ENCODE results near the gene ARMC3. TPM values are rescaled to one million over a fixed set of nuclear protein-coding genes. Genes with fewer than 3 reads are reported as not detected.
"Not testable (repeated sequence)": the region's sequence is repeated elsewhere in the genome, so short reads cannot be mapped to it uniquely, and the experiment has no call there.

Gene ARMC3
- total and polyA plus RNA-seq, 9 donors, result 0.04 to 0.56 (median 0.22) TPM; not detected in 3

DNA sequence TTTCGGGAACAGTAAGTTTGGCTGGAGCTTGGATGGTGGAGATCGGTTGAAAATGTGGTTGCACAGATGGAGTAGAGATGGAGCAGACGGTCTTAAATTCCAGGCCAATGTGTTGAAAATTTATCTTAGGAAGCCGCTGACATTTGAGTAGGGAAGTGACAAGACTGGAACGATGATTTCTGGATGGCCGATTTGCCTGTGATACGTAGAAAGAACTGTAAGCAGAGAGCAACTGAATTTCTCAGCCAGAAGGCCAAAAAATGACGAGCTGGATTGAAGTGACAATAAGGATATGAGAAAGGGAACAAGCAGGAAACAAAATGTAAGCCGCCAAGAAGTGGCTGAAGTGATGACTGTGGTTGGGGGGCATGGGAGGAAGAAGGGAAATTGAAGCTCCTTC lies 687 bp upstream of the ARMC3 start:
- Histone ChIP-seq H3K9me3 (replicated peaks; ENCODE audit: control insufficient read depth, low read depth, low read length) (no peaks in the 10 kb centered on the region), H3K27me3 (ENCODE audit: control insufficient read depth, insufficient read depth, low read length) (peaks cover 7% of the 10 kb centered on the region), H3K36me3 (ENCODE audit: control insufficient read depth, insufficient read depth, low read length) (no peaks in the 10 kb centered on the region), H3K27ac (ENCODE audit: low read length) (no peak overlapping the region), H3K4me3 (ENCODE audit: low read length) (no peak overlapping the region), H3K4me1 (ENCODE audit: control insufficient read depth, insufficient read depth, low read length) (peaks cover 4% of the 10 kb centered on the region)
- 84% methylated on average over 9 of the region's 9 CpGs for WGBS (ENCODE audit: insufficient coverage)
- no peak for DNase-seq

DNA sequence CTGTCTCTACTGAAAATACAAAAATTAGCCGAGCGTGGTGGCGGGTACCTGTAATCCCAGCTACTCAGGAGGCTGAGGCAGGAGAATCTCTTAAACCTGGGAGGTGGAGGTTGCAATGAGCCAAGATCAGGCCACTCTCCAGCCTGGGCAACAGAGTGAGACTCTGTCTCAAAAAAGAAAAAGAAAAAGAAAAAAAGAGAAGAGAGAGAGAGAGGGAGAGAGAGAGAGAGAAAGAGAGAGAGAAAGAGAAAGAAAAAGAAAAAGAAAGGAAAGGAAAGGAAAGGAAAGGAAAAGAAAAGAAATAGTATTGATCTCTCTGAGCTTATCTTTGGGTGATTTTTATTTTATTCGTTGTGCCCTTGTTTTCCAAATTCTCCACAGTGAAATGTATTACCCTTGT lies 1.2 kb downstream of the ARMC3 start:
- WGBS (ENCODE audit: insufficient coverage), result 100% methylated on average over 3 of the region's 4 CpGs
- H3K4me3 ChIP-seq (ENCODE audit: low read length); H3K36me3 ChIP-seq (ENCODE audit: control insufficient read depth, insufficient read depth, low read length); H3K27ac ChIP-seq (ENCODE audit: low read length); H3K9me3 ChIP-seq (replicated peaks; ENCODE audit: control insufficient read depth, low read depth, low read length); DNase-seq; H3K27me3 ChIP-seq (ENCODE audit: control insufficient read depth, insufficient read depth, low read length); H3K4me1 ChIP-seq (ENCODE audit: control insufficient read depth, insufficient read depth, low read length): not testable (repeated sequence)

DNA sequence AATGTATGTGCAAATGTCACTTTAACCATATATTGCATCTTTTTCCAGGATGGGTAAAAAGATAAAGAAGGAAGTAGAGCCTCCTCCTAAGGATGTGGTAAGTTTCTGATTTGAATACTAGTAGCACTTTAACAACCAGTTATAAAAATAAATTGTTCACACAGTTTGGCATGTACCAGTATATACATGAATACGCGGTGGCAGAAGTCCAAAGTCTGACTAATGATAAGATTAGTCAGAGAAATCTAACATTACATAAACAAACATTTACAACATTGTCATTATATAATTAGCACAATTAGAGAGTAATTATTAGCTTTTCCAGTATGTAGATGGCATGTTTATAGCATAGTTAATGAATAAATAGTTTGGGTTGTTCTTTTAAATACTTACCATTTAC lies 4.1 kb downstream of the ARMC3 start:
- Histone ChIP-seq H3K27me3 (ENCODE audit: control insufficient read depth, insufficient read depth, low read length) (peaks cover 7% of the 10 kb centered on the region), H3K4me3 (ENCODE audit: low read length) (no peak overlapping the region), H3K27ac (ENCODE audit: low read length) (no peak overlapping the region), H3K36me3 (ENCODE audit: control insufficient read depth, insufficient read depth, low read length) (no peaks in the 10 kb centered on the region), H3K9me3 (replicated peaks; ENCODE audit: control insufficient read depth, low read depth, low read length) (no peaks in the 10 kb centered on the region), H3K4me1 (ENCODE audit: control insufficient read depth, insufficient read depth, low read length) (peaks cover 4% of the 10 kb centered on the region)
- DNase-seq, result no peak
- no CpG with 5 or more reads among the region's 2 CpGs for WGBS (ENCODE audit: insufficient coverage)

DNA sequence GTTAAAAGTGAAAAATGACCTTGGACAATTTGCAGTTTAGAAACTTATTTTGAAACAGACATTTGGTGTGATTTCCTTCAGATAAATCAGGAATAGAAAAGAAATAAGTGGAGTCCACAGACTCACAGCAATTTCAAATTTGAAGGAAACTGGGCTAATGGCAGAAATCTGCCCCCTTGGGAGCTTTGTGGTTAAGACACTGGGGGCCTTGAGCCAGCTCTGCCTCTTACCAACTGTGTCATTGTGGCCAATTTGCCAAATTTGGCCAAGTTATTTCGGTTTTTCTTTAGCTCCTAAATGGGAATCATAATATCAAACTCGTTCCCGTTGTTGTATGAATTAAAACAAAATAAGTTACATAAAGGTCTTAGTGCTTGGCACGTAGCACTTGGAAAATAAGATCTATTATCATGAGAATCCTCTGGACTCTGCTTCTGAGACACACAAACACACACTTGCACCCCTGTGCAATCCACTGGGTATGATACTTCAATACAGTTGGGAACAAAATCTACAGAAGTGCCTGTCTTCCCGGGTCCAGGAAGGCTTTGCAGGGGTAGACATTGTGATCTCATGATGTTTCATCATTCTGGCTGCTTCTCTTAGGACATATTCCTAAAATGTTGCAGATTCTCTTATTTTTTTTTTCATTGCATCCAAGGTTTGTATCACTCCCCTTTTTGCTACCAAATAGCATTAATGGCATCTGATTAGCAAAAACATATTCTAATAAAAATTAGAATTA lies 4.9 kb downstream of the ARMC3 start:
- H3K9me3 ChIP-seq (replicated peaks; ENCODE audit: control insufficient read depth, low read depth, low read length), result no peaks in the 10 kb centered on the region
- no peak overlapping the region for H3K4me3 ChIP-seq (ENCODE audit: low read length)
- H3K27me3 ChIP-seq (ENCODE audit: control insufficient read depth, insufficient read depth, low read length), result peaks cover 4% of the 10 kb centered on the region
- no CpG with 5 or more reads among the region's 5 CpGs for WGBS (ENCODE audit: insufficient coverage)
- no peak overlapping the region for H3K27ac ChIP-seq (ENCODE audit: low read length)
- no peak for DNase-seq
- H3K4me1 ChIP-seq (ENCODE audit: control insufficient read depth, insufficient read depth, low read length), result peaks cover 4% of the 10 kb centered on the region
- no peaks in the 10 kb centered on the region for H3K36me3 ChIP-seq (ENCODE audit: control insufficient read depth, insufficient read depth, low read length)

DNA sequence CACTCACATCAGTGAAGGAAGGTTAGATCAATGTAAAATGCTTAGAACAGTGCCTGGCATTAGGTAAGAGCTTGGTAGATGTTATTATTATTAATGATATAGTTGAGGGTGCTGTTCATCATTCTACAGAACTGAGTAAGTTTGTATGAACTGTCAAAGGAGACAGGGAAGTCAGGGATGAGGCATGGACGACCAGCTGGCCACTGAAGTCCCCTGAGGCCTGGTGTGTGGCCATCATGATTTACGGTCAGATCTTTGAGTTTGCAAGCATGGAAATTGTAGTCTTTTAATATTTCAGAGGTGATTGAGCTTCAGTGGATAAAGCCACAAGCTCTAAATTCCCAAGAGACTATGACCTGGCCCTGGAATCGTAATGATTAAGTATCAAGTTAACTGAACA lies 6.9 kb downstream of the ARMC3 start:
- WGBS (ENCODE audit: insufficient coverage), result 51% methylated on average over 3 of the region's 3 CpGs
- H3K4me1 ChIP-seq (ENCODE audit: control insufficient read depth, insufficient read depth, low read length), result no peaks in the 10 kb centered on the region
- no peaks in the 10 kb centered on the region for H3K9me3 ChIP-seq (replicated peaks; ENCODE audit: control insufficient read depth, low read depth, low read length)
- no peaks in the 10 kb centered on the region for H3K27me3 ChIP-seq (ENCODE audit: control insufficient read depth, insufficient read depth, low read length)
- no peaks in the 10 kb centered on the region for H3K36me3 ChIP-seq (ENCODE audit: control insufficient read depth, insufficient read depth, low read length)
- no peak for DNase-seq
- H3K4me3 ChIP-seq (ENCODE audit: low read length), result no peak overlapping the region
- no peak overlapping the region for H3K27ac ChIP-seq (ENCODE audit: low read length)

DNA sequence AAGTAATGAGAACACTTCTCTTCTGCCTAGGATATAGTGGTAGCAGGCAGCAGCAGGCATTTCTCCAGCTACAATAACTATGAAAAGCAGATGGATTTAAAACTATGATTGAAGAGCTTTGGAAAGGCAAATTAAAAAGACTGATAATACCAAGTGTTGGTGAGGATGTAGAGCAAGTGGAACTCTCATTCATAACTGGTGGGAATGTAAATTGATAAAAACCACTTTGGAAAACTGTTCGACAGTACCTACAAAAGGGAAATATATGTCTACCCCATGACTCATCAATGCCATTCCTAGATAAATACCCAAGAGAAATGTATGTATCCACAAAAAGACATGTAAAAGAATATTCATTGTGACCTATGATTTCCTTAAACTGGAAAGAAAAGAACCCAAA lies 14.6 kb downstream of the ARMC3 start:
- H3K27me3 ChIP-seq (ENCODE audit: control insufficient read depth, insufficient read depth, low read length), result no peaks in the 10 kb centered on the region
- no peak overlapping the region for H3K4me3 ChIP-seq (ENCODE audit: low read length)
- H3K27ac ChIP-seq (ENCODE audit: low read length), result no peak overlapping the region
- H3K4me1 ChIP-seq (ENCODE audit: control insufficient read depth, insufficient read depth, low read length), result no peaks in the 10 kb centered on the region
- H3K9me3 ChIP-seq (replicated peaks; ENCODE audit: control insufficient read depth, low read depth, low read length), result no peaks in the 10 kb centered on the region
- DNase-seq, result no peak
- H3K36me3 ChIP-seq (ENCODE audit: control insufficient read depth, insufficient read depth, low read length), result no peaks in the 10 kb centered on the region
- WGBS (ENCODE audit: insufficient coverage), result no CpG with 5 or more reads among the region's 1 CpG

DNA sequence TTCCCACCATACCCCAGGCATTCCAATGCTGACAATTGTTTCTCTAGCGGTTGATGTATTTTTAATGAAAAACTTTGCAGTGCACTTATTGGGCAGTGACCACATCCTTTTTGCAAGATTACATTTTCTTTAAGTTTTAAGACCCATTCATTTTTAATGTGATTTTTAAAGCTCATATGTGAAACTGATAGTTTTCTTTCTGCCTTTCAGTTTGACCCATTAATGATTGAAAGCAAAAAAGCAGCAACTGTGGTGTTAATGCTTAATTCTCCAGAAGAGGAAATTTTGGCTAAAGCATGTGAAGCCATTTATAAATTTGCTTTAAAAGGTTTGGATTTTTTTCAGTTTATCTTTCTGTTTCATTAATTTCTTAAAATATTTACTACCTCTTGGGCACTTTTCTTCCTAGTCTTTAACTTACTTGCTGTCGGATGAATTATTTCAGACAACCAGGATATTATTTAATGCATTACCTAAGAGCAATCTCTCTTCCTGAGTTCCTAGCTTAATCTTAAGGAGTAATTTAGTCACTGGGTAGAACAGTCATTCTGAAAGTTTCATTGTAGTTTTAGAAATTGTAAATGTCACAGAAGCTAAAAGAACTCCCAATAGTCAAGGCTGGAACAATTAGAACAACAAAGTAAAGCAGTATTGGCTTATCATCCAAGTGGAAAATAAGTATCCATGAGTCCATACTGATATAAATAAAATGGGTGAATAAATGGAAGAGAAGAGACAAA lies 18.3 kb downstream of the ARMC3 start:
- H3K4me3 ChIP-seq (ENCODE audit: low read length), result no peak overlapping the region
- peaks cover 2% of the 10 kb centered on the region for H3K9me3 ChIP-seq (replicated peaks; ENCODE audit: control insufficient read depth, low read depth, low read length)
- no peak overlapping the region for H3K27ac ChIP-seq (ENCODE audit: low read length)
- no peaks in the 10 kb centered on the region for H3K27me3 ChIP-seq (ENCODE audit: control insufficient read depth, insufficient read depth, low read length)
- no CpG with 5 or more reads among the region's 2 CpGs for WGBS (ENCODE audit: insufficient coverage)
- H3K36me3 ChIP-seq (ENCODE audit: control insufficient read depth, insufficient read depth, low read length), result no peaks in the 10 kb centered on the region
- DNase-seq, result no peak
- H3K4me1 ChIP-seq (ENCODE audit: control insufficient read depth, insufficient read depth, low read length), result no peaks in the 10 kb centered on the region

DNA sequence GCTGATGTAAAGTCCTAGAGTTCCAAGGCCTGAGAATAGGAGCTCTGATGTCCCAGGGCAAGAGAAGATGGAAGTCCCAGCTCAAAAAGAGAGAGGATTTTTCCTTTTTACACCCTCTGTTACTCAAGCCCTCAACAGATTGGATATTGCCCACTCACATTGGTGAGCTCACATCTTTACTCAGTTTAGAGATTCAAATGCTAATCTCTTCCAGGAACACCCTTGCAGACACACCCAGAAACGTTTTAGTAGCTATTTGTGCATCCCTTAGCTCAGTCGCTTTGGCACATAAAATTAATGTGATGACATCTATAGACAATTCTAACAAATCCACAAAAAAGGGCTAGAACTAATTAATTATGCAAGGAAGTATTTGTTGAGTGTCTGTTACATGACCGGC lies 27.1 kb downstream of the ARMC3 start:
- Histone ChIP-seq H3K36me3 (ENCODE audit: control insufficient read depth, insufficient read depth, low read length) (no peaks in the 10 kb centered on the region), H3K4me1 (ENCODE audit: control insufficient read depth, insufficient read depth, low read length) (no peaks in the 10 kb centered on the region), H3K4me3 (ENCODE audit: low read length) (no peak overlapping the region), H3K27ac (ENCODE audit: low read length) (no peak overlapping the region), H3K27me3 (ENCODE audit: control insufficient read depth, insufficient read depth, low read length) (no peaks in the 10 kb centered on the region), H3K9me3 (replicated peaks; ENCODE audit: control insufficient read depth, low read depth, low read length) (peaks cover 4% of the 10 kb centered on the region)
- 90% methylated on average over 1 of the region's 3 CpGs for WGBS (ENCODE audit: insufficient coverage)
- no peak for DNase-seq

DNA sequence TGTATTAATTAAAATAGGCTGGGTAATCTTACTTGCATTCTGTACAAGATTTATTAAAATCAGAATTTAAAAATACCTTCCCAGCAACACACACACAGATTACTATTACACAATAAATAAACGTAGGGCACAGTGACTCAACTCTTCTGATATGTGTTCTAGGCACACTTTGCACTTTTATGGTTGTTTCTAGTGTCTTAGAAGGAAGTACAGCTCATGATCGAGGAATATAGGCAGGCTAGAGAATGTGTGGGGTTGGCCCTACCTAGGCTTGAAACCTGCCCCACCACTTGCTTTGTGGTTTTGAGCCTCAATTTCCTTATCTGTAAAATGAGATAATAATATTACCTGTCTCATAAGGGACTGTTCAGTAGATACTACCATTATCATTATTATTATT lies 30.5 kb downstream of the ARMC3 start:
- no peak for DNase-seq
- Histone ChIP-seq H3K4me1 (ENCODE audit: control insufficient read depth, insufficient read depth, low read length) (no peaks in the 10 kb centered on the region), H3K27me3 (ENCODE audit: control insufficient read depth, insufficient read depth, low read length) (no peaks in the 10 kb centered on the region), H3K36me3 (ENCODE audit: control insufficient read depth, insufficient read depth, low read length) (no peaks in the 10 kb centered on the region), H3K9me3 (replicated peaks; ENCODE audit: control insufficient read depth, low read depth, low read length) (no peaks in the 10 kb centered on the region), H3K27ac (ENCODE audit: low read length) (no peak overlapping the region), H3K4me3 (ENCODE audit: low read length) (no peak overlapping the region)
- WGBS (ENCODE audit: insufficient coverage), result no CpG with 5 or more reads among the region's 2 CpGs

DNA sequence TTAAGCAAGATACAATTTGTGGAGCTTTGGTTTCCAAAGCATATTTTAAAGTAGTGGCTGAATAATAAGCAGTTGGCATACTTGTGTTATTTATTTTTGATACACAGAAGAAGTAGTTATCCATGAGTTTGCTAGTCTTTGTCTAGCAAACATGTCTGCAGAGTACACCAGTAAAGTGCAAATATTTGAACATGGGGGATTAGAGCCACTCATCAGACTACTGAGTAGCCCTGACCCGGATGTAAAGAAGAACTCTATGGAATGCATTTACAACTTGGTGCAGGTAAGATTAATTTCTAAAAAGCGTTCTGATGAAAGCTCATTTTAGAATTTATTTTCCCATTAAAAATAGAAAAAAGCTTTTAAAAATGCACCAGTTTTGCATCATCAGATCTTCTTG lies 31.4 kb downstream of the ARMC3 start:
- no peak overlapping the region for H3K4me3 ChIP-seq (ENCODE audit: low read length)
- no peaks in the 10 kb centered on the region for H3K9me3 ChIP-seq (replicated peaks; ENCODE audit: control insufficient read depth, low read depth, low read length)
- H3K27me3 ChIP-seq (ENCODE audit: control insufficient read depth, insufficient read depth, low read length), result no peaks in the 10 kb centered on the region
- H3K27ac ChIP-seq (ENCODE audit: low read length), result no peak overlapping the region
- WGBS (ENCODE audit: insufficient coverage), result no CpG with 5 or more reads among the region's 2 CpGs
- no peaks in the 10 kb centered on the region for H3K4me1 ChIP-seq (ENCODE audit: control insufficient read depth, insufficient read depth, low read length)
- no peak for DNase-seq
- H3K36me3 ChIP-seq (ENCODE audit: control insufficient read depth, insufficient read depth, low read length), result no peaks in the 10 kb centered on the region

Data from muscle of leg (tissue), 11 donors.